ENCODE measurements around the gene CARD10. TPM values are rescaled to one million over a fixed set of nuclear protein-coding genes. Genes with fewer than 3 reads are reported as not detected.
"Not testable (repeated sequence)": the region's sequence is repeated elsewhere in the genome, so short reads cannot be mapped to it uniquely, and the experiment has no call there.

The CARD10 gene
- total RNA-seq, 1 experiment from 2014 or later: 16.5 TPM

- Histone ChIP-seq H3K27me3 (ENCODE audit: control insufficient read depth, insufficient read depth, low read length) (no peaks in the 10 kb centered on the region), H3K36me3 (replicated peaks; ENCODE audit: control insufficient read depth, insufficient read depth, low read length) (no peaks in the 10 kb centered on the region), H3K4me3 (ENCODE audit: insufficient read depth, low read depth, low read length) (no peak overlapping the region)
- no peak for DNase-seq
Observed at GRCh38 chr22:37470087-37470445, 49.1 kb downstream of the CARD10 start.

- Histone ChIP-seq H3K36me3 (replicated peaks; ENCODE audit: control insufficient read depth, insufficient read depth, low read length) (no peaks in the 10 kb centered on the region), H3K4me3 (ENCODE audit: insufficient read depth, low read depth, low read length) (no peak overlapping the region), H3K27me3 (ENCODE audit: control insufficient read depth, insufficient read depth, low read length) (no peaks in the 10 kb centered on the region)
- DNase-seq: no peak
Observed at GRCh38 chr22:37469416-37470086, 49.7 kb downstream of the CARD10 start.

- H3K36me3 ChIP-seq (replicated peaks; ENCODE audit: control insufficient read depth, insufficient read depth, low read length); DNase-seq; H3K27me3 ChIP-seq (ENCODE audit: control insufficient read depth, insufficient read depth, low read length); H3K4me3 ChIP-seq (ENCODE audit: insufficient read depth, low read depth, low read length): not testable (repeated sequence)
Observed at GRCh38 chr22:37468201-37468695, 51.0 kb downstream of the CARD10 start.

- DNase-seq: no peak
- no peaks in the 10 kb centered on the region for H3K36me3 ChIP-seq (replicated peaks; ENCODE audit: control insufficient read depth, insufficient read depth, low read length)
- no peak overlapping the region for H3K4me3 ChIP-seq (ENCODE audit: insufficient read depth, low read depth, low read length)
- H3K27me3 ChIP-seq (ENCODE audit: control insufficient read depth, insufficient read depth, low read length): no peaks in the 10 kb centered on the region
Observed at GRCh38 chr22:37467391-37467955, 51.7 kb downstream of the CARD10 start.

- DNase-seq: no peak
- Histone ChIP-seq H3K27me3 (ENCODE audit: control insufficient read depth, insufficient read depth, low read length) (no peaks in the 10 kb centered on the region), H3K36me3 (replicated peaks; ENCODE audit: control insufficient read depth, insufficient read depth, low read length) (no peaks in the 10 kb centered on the region), H3K4me3 (ENCODE audit: insufficient read depth, low read depth, low read length) (no peak overlapping the region)
Observed at GRCh38 chr22:37464181-37464580, 55.0 kb downstream of the CARD10 start.

- Histone ChIP-seq H3K27me3 (ENCODE audit: control insufficient read depth, insufficient read depth, low read length) (no peaks in the 10 kb centered on the region), H3K36me3 (replicated peaks; ENCODE audit: control insufficient read depth, insufficient read depth, low read length) (no peaks in the 10 kb centered on the region), H3K4me3 (ENCODE audit: insufficient read depth, low read depth, low read length) (no peak overlapping the region)
- peak; percentile 77 for DNase-seq
Observed at GRCh38 chr22:37462983-37463382, 56.2 kb downstream of the CARD10 start.

GRCh38 chr22:37462436-37462835 lies 56.8 kb downstream of the CARD10 start:
- H3K36me3 ChIP-seq (replicated peaks; ENCODE audit: control insufficient read depth, insufficient read depth, low read length): no peaks in the 10 kb centered on the region
- H3K4me3 ChIP-seq (ENCODE audit: insufficient read depth, low read depth, low read length): no peak overlapping the region
- no peaks in the 10 kb centered on the region for H3K27me3 ChIP-seq (ENCODE audit: control insufficient read depth, insufficient read depth, low read length)
- DNase-seq: no peak

- no peak for DNase-seq
- H3K27me3 ChIP-seq (ENCODE audit: control insufficient read depth, insufficient read depth, low read length): no peaks in the 10 kb centered on the region
- H3K36me3 ChIP-seq (replicated peaks; ENCODE audit: control insufficient read depth, insufficient read depth, low read length): no peaks in the 10 kb centered on the region
- H3K4me3 ChIP-seq (ENCODE audit: insufficient read depth, low read depth, low read length): no peak overlapping the region
Observed at GRCh38 chr22:37461961-37462360, 57.3 kb downstream of the CARD10 start.

GRCh38 chr22:37460684-37461083 lies 58.5 kb downstream of the CARD10 start:
- Histone ChIP-seq H3K36me3 (replicated peaks; ENCODE audit: control insufficient read depth, insufficient read depth, low read length) (no peaks in the 10 kb centered on the region), H3K27me3 (ENCODE audit: control insufficient read depth, insufficient read depth, low read length) (no peaks in the 10 kb centered on the region), H3K4me3 (ENCODE audit: insufficient read depth, low read depth, low read length) (no peak overlapping the region)
- DNase-seq: no peak

- H3K27me3 ChIP-seq (ENCODE audit: control insufficient read depth, insufficient read depth, low read length): no peaks in the 10 kb centered on the region
- DNase-seq: no peak
- no peaks in the 10 kb centered on the region for H3K36me3 ChIP-seq (replicated peaks; ENCODE audit: control insufficient read depth, insufficient read depth, low read length)
- H3K4me3 ChIP-seq (ENCODE audit: insufficient read depth, low read depth, low read length): no peak overlapping the region
Observed at GRCh38 chr22:37459206-37459605, 60.0 kb downstream of the CARD10 start.

- H3K4me3 ChIP-seq (ENCODE audit: insufficient read depth, low read depth, low read length): no peak overlapping the region
- H3K36me3 ChIP-seq (replicated peaks; ENCODE audit: control insufficient read depth, insufficient read depth, low read length): no peaks in the 10 kb centered on the region
- H3K27me3 ChIP-seq (ENCODE audit: control insufficient read depth, insufficient read depth, low read length): no peaks in the 10 kb centered on the region
- peak; percentile 91 for DNase-seq
Observed at GRCh38 chr22:37457093-37457893, 61.9 kb downstream of the CARD10 start.

GRCh38 chr22:37456346-37456745 lies 62.9 kb downstream of the CARD10 start:
- H3K27me3 ChIP-seq (ENCODE audit: control insufficient read depth, insufficient read depth, low read length): no peaks in the 10 kb centered on the region
- H3K36me3 ChIP-seq (replicated peaks; ENCODE audit: control insufficient read depth, insufficient read depth, low read length): no peaks in the 10 kb centered on the region
- no peak overlapping the region for H3K4me3 ChIP-seq (ENCODE audit: insufficient read depth, low read depth, low read length)
- DNase-seq: no peak

GRCh38 chr22:37455896-37456295 lies 63.3 kb downstream of the CARD10 start:
- H3K4me3 ChIP-seq (ENCODE audit: insufficient read depth, low read depth, low read length): no peak overlapping the region
- H3K27me3 ChIP-seq (ENCODE audit: control insufficient read depth, insufficient read depth, low read length): no peaks in the 10 kb centered on the region
- no peaks in the 10 kb centered on the region for H3K36me3 ChIP-seq (replicated peaks; ENCODE audit: control insufficient read depth, insufficient read depth, low read length)
- DNase-seq: no peak

GRCh38 chr22:37454857-37455686 lies 64.1 kb downstream of the CARD10 start:
- Histone ChIP-seq H3K36me3 (replicated peaks; ENCODE audit: control insufficient read depth, insufficient read depth, low read length) (no peaks in the 10 kb centered on the region), H3K27me3 (ENCODE audit: control insufficient read depth, insufficient read depth, low read length) (no peaks in the 10 kb centered on the region), H3K4me3 (ENCODE audit: insufficient read depth, low read depth, low read length) (no peak overlapping the region)
- no peak for DNase-seq
